Sciatic nerve (tissue), 2 donors: ENCODE results near the gene HES2. TPM values are rescaled to one million over a fixed set of nuclear protein-coding genes. Genes with fewer than 3 reads are reported as not detected.

ENCODE experiments used
- ATAC-seq: fragments of 200-7000 bp; cut with Tn5 transposase; one replicate; pipeline ENCODE4 v1.9.1; 2020; ENCODE audit warnings: mild to moderate bottlenecking, moderate library complexity
- DNase-seq: peaks from one replicate; pipeline ENCODE4 v3.0.0-alpha.2; 2020; ENCODE audit warnings: low spot score
- intact Hi-C: fragments of 100-400 bp; cut with DNase I; formaldehyde crosslinking; loops from one replicate; pipeline ENCODE4 v1.14.2; 2022
- total RNA-seq: library from RNA; stranded (reverse); fragmentation: NEBNext Ultra II Directional; extraction: Animal tissue kit (Norgen Biotek cat#: 25700); gene quantifications from one replicate; pipeline ENCODE4 v1.2.1, GENCODE V29; 2021
- donor health status: DM: no; HTN: no; CAD: no.
- donor health status: DM: no; HTN: no; CAD: no.

The HES2 gene
- total RNA-seq, 1 donor from 2014 or later = not detected

DNA sequence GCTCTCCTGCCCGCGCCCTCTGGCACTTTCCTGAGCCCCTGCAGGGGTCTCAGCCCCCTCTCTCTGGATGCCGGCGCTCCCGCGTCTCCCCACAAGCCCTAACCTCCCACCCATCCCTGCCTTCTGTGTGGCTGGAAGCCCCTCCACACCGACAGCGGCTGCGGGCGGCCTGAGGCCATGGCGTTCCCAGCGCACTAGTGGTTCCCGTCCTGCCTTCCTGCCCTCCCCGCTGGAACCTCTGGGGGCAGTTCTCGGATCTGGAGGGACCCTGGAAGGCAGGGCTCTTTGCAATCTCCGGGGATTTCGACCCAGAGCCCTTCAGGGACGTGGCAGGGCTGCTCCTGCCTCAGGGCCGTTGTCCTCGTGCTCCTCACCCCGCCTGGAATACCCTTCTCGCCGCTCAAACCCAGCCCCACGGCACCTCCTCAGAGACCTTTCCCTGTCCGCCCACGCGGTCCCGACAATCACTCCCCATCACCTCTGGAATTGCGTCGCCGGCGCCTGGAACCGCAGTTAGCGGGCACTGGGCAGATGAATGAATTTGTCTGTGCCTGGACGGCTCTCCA lies 4.4 kb upstream of the HES2 start:
- DNase-seq (no peak), ATAC-seq (no peak)
- intact Hi-C loops = no loop called here

DNA sequence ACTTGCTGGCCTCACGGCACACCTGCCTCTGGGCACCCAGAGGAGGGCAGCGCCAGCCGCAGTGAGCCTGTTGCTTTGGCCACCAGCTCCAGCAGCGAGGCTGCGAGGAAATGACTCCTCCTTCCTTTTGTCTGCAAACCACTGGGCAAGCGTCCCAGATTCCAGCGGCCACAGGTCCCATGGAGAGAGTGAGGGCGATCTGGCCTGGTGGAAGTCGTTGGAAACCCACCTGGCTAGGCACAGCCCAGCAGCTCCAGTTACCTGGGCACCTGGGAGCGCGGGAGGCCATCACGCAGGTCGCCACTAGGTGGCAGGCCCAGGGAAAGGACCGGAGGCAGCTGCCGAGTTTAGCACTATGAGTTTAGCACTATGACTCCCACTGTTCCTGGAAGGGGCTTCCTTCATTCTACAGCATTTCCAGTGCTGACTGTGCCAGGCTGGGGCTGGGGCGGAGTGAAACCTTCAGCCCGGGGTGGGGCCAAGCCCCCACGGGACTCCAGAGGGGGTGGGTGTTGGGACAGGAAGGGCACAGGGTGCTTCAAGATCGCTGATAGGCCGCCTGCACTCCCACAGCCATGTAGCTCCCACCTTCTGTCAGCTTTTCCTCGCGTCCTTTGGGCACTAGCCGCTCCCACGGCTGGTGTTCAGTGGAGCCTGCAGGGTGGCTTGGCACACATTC lies 3.7 kb upstream of the HES2 start:
- DNase-seq (no peak), ATAC-seq (no peak)
- intact Hi-C loops = no loop called here

DNA sequence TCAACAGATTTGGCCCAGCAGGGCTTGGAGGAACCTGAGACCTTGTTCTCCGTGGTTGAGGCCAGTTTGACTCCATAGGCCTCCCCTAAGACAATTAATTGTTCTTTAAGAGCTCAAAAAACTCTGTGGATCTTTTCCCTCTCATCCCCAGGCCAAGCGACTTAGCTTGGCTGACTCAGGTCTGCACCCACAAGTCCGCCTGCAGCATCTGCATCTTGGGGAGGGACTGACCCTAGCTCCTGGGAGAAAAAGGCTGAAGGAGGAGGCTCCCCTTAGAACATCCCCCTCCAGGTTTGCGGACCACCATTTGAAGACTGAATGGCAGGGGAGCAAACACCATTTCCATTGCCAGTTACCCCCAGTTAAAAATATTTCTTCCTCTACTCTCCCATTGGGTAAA lies 1.5 kb upstream of the HES2 start:
- ATAC-seq (no peak), DNase-seq (no peak)
- intact Hi-C loops = no loop called here

DNA sequence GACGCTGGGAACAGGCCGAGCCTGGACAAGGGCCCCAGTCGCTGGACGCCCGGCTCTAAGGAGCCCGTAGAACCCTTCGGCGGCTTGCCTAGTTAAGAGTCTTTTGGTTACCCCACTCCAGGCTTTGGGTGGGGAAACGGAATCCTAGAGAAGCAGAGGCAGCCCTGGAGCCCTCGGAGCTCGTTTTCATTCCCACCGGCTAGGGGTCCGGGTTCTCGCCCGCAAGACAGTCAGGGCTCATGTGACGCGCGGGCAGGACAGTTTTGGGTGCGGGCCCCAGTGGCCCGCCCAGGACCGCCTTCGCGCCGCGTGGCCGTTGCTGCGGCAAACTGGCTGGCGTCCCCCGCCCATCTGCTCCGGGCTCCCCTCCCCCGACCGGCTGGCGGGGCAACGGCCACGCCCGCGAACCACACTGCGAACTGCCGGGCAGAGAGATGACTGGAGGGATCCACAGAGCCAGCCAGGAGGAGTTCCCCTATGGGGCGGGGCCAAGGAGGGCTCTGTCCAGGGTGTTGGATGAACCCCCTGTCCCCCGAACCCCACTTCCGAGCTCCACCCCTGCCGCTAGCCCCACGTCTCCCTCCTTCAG lies 829 bp upstream of the HES2 start:
- no peak for DNase-seq
- intact Hi-C loops = no loop called here
- ATAC-seq = no peak

DNA sequence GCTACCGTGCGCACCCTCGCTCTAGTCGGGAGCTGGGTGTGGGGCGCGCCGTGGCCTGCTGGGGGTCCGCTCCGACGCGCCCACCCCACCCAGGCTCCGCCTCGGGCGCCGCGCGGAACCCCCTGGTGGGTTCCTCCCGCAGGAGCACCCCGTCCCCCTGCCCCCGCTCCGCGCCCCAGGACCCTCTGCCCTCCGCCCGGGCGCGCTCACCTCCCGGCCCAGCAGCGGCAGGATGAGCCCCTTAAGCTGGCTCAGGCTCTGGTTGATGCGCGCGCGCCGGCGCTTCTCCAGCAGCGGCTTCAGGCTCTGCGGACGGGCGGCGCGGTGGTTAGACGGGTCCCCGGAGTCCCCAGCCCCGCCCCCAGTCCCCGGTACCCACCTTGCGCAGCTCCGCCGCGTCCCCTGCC lies 319 bp downstream of the HES2 start:
- DNase-seq = no peak
- intact Hi-C loops = no loop called here
- no peak for ATAC-seq

DNA sequence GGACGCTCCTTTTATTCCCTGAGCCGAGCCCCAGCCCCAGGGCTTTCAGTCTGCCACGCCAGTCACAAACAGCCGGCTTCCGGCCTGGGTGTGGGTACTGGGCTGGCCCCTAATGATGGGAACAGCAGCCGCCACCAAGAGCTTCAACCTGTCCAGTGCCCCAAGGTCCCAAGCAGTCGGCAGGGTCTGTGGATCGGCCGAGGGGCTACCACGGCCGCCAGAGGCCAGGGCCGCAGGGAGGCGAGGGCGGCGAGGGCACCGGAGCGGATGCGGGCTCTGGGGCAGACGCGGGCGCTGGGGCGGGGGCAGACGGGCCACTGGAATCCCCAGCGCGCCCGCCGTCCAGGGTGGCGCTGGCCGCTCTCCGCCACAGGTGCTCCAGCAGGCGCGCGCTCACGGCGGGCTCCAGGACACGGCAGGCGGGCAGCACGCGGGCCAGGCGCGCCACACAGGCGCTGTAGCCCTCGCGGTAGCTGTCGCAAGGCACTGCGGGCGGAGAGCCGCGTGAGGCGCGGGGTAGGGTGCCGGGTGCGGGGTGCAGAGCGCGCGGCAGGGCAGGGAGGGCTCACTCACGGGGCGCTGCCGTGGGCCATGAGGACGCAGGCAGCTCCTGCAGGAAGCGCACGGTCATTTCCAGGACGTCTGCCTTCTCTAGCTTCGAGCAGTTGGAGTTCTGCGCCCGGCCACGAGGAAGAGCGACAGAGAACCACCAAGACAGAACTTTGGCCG lies 887 bp downstream of the HES2 start:
- no peak for ATAC-seq
- intact Hi-C loops = no loop called here
- no peak for DNase-seq

DNA sequence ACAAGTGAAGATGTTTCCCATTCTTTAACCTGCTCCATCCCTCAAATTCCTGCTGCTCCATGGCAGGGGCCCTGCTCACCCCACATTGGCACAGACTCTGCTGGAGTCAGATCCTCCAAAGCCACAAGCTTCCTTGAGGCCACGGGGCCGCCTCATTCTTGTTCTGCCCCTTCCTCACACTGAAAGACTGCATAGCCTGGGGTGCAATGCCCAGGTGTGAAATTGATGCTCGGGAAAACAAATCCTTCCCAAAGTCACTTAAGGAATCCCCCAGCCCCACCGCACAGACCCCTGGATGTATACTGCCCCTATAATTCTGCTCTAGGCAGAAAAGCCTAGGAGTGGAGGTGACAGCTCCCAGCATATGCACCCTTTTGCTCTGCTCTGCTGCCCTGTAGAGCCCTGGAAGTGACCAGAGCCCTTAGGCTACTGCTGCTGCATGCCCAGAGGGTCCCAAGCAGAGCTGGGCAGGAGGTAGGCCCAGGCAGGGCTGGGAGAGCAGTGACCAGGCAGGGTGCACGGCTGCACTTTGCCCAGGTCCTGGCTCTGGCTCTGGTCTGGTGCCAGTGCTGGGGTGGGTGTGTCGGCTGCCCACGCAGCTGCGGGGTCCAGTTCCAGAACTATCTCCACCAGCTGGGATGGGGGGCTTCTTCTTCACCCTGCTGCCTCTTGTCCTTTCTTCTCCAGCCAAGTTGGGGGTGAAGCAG lies 1.6 kb downstream of the HES2 start:
- ATAC-seq (no peak), DNase-seq (no peak)
- intact Hi-C loops = no loop called here

DNA sequence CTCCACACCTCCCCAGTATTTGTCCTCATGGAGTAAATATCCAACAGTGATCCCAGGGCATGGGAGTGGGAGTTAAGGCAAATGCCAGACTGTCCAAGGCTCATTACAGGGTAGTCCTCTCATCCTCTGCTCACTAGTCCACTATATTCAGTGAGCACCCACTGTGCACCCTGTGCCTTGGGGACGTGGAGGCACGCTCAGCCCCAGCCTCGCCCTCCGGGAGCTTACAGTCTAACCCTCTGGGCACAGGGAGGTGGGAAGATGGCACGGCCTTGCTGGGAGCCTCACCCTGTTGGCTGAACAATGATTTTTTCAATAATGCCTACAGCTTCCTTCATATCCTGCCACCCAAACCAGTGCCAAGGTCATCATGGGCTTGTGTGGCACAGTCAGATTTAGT lies 2.8 kb downstream of the HES2 start:
- intact Hi-C loops = no loop called here
- DNase-seq (no peak), ATAC-seq (no peak)

DNA sequence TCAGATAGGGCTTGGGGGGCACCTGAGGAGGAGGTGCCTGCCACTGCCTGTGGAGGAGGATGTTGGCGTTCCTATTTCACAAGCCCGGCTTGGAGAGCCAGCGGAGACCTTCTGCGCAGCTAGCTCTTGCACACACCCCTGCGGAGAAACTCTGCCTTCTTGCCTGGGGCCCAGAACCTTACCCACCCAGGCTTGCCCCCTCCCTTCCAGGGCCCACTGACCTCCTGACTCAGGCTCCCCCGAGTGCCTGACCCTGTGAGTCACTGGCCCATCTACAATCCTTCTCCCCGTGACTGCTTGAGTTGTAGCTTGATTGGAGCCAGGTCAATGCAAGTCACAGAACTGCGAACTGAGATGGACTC lies 3.4 kb downstream of the HES2 start:
- intact Hi-C loops = no loop called here
- ATAC-seq = no peak
- no peak for DNase-seq

DNA sequence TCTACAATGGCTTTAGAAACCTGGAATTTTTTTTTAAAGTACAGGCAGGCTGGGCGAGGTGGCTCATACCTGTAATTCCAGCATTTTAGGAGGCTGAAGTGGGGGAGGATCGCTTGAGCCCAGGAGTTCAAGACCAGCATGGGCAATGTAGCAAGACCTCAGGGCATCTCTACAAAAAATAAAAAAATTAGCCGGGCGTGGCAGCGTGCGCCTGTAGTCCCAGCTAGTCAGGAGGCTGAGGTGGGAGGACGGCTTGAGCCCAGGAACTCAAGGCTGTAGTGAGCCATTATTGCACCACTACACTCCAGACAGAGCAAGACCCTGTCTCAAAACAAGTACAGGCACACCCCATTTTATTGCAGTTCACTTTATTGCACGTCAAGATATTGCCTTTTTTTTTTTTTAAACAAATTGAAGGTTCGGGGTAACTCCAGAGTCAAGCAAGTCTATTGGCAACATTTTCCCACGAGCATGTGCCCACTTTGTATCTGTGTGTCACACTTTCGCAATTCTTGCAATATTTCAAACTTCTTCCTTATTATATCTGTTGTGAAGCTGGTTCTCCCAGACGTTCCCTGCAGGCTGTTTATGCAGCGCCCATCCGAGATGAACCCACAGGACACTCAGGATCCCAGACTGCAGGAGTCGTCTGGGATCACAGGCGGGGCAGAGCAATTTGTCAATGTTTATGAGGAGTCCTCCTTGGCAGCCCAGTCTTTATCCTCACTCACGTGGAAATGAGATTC lies 4.7 kb downstream of the HES2 start:
- ATAC-seq = no peak
- intact Hi-C loops = no loop called here

DNA sequence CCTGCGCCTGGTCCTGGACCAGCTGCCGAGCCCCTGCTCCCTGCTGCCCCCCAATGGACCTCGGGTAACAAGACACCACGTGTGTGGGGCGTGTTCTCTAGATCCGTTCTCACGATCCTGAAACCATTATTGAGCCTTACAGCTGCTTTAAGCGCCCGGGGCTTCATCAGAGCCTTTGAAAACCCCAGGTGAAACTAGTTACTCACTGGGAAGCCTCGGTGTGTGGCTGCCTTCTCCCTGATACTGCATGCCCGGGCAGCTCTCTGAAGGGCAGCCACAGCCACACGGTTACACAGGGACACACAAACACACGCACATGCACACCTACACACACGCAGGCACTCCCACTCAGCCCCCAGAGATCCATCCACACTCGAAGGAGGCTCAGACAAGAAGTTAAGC lies 5.3 kb downstream of the HES2 start:
- ATAC-seq (no peak), DNase-seq (no peak)
- intact Hi-C loops = no loop called here

More for the DNA sequence above, 4.7 kb downstream of the HES2 start:
- DNase-seq = no peak

DNA sequence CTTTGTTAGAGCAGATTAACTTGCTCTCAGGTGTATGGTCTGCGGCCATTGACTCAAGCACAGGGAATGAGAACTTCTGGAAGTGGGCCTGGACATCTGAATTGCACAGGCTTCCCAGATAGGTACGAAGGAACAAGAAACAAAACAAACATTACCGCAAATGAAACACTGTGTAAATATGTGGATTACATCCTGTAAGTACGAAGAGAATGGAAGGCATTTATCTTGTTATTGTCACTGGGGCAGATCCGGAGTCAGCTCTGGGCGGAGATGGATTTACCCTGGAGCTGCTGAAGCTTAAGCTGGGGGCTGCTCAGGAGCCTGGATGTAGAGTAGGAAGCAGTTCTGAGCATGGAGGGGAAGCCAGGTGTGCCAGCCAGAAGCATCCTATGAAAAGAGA lies 6.8 kb downstream of the HES2 start:
- DNase-seq = no peak
- intact Hi-C loops = no loop called here

DNA sequence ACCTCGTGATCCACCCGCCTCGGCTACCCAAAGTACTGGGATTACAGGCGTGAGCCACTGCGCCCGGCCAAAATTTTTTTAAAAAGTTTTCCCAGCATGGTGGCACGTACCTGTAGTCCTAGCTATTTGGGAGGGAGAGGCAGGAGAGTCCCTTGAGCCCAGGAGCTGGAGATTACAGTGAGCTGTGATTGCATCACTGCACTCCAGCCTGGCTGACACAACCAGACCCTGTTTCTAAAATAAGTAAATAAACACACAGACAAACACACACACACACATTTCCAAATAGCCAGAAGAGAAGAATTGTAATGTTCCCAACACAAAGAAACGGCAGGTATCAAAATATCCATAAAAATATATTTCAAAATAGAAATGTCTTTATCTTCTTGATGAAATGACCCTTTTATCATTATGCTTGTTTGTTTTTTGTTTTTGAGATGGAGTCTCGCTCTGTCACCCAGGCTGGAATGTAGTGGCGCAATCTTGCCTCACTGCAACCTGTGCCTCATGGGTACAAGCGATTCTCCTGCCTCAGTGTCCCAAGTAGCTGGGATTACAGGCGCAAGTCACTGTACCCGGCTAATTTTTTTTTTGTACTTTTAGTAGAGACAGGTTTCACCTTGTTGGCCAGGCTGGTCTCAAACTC lies 9.3 kb downstream of the HES2 start:
- intact Hi-C loops = no loop called here
- DNase-seq (no peak), ATAC-seq (no peak)

More for the DNA sequence above, 6.8 kb downstream of the HES2 start:
- ATAC-seq = no peak

DNA sequence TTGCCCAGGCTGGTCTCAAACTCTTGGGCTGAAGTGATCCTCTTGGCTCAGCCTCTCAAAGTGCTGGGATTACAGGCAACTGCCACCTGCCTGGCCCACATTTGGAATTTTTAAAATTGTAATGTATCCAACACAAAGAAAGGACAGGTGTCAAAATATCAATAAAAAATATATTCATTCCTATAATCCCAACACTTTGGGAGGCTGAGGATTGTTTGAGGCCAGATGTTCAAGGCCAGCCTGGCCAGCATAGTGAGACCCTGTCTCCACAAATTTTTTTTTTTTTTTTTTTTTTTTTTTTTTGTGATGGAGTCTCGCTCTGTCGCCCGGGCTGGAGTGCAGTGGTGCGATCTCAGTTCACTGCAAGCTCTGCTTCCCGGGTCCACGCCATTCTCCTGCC lies 10.0 kb downstream of the HES2 start:
- ATAC-seq = no peak
- intact Hi-C loops = no loop called here
- no peak for DNase-seq

DNA sequence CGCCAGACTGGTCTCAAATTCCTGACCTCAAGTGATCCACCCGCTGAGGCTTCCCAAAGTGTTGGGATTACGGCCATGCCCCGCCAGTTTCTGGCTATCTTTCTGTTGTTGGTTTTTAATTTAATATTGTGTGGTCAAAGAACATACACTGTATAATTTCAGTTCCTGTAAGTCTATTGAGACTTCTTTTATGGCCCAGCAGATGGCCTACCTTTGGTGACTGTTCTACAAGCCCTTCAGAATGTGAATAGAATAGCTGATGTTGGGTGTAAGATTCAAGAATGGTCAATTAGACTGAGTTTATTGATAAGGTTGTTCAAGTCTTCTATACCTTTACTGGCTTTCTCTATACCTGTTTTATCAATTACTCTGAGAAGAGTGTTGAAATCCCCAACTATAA lies 10.7 kb downstream of the HES2 start:
- ATAC-seq = no peak
- intact Hi-C loops = no loop called here
- no peak for DNase-seq

DNA sequence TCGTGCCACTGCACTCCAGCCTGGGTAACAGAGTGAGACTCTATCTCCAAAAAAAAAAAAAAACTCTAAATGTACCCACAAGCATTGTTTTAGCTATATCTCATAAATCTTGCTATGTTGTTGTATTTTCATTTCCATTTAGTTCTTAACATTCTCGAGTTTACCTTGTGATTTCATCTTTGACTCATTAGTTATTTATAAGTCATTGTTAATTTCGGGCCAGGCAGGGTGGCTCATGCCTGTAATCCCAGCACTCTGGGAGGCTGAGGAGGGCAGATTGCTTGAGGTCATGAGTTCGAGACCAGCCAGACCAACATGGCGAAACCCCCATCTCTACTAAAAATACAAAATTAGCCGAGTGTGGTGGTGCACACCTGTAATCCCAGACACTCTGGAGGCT lies 11.7 kb downstream of the HES2 start:
- intact Hi-C loops = no loop called here
- DNase-seq (no peak), ATAC-seq (no peak)

DNA sequence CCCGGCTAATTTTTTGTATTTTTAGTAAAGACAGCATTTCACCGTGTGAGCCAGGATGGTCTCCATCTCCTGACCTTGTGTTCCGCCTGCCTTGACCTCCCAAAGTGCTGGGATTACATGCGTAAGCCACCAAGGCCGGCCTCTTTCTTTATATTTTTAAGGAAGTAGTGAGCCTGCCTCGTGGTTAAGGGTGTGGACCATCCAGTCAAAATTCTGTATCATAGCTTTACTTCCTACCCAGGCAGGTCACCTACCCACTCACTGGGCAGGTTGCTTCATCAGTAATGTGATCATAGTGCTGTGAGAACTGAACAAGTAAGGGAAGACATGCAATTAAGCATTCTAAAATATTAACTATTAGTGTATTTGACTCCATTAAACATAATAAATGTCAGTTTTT lies 18.0 kb downstream of the HES2 start:
- intact Hi-C loops = loop anchor here (5.0 kb wide), 1 partner anchor 154 kb away; no protein-coding TSS in a partner anchor
- ATAC-seq (no peak), DNase-seq (no peak)

DNA sequence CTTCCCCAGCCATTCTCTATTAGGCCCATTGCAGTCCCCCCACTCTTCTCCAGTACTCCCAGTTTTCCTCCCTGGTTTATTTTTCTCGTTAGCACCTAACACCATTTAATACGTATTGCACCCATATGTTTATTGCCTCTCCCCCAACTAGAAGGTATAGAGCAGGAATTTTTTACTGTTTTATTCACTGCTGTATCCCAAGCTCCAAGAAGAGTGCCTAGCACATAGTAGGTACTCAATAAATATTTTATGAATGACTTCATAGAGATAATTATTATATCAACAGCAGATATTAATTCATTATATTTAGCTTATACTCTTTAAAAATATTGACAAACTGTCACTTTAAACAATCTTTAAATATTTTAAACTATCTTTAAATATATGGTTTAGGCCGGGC lies 20.4 kb downstream of the HES2 start:
- DNase-seq (no peak), ATAC-seq (no peak)
- intact Hi-C loops = no loop called here
